Caco-2 (cell line): ENCODE data around the gene ADRA2A. TPM values are rescaled to one million over a fixed set of nuclear protein-coding genes. Genes with fewer than 3 reads are reported as not detected.

Experiments used
- BruUV-seq: library from RNA; stranded (reverse); fragments of 400-500 nt; replicated peaks from 2 replicates; lab custom pipeline; 2021; lab: Mats Ljungman, UMichigan
- CTCF ChIA-PET: fragments of 300-600 bp; sonication (Branson Sonifier 250); formaldehyde crosslinking; loops from one replicate; lab custom pipeline; 2022; ENCODE audit warnings: antibody characterized with exemption; lab: Charles Lee
- POLR2A ChIA-PET: fragments of 300-600 bp; sonication (Branson Sonifier 250); formaldehyde crosslinking; loops from one replicate; lab custom pipeline; 2022; ENCODE audit warnings: antibody characterized with exemption; lab: Charles Lee
- DNase-seq, 2 experiments: peaks; one replicate each; pipeline versions ENCODE4 v3.0.0 to v3.0.0-alpha.2; 2020 to 2022
- H3K27me3 ChIP-seq: replicated peaks from 2 replicates; pipeline ENCODE4 v1.6.0; 2011; ENCODE audit warnings: low read length; ENCODE audit not compliant: control insufficient read depth, insufficient read depth
- H3K36me3 ChIP-seq: 2 replicates; pipeline ENCODE4 v1.5.1; 2011; ENCODE audit warnings: low read length; ENCODE audit not compliant: control insufficient read depth, insufficient read depth
- H3K4me1 ChIP-seq: fragments of 250-450 bp; sonication (Bioruptor Pico); 2 replicates; pipeline ENCODE4 v1.5.1; 2020; ENCODE audit warnings: mild to moderate bottlenecking
- H3K4me3 ChIP-seq: 2 replicates; pipeline ENCODE4 v1.5.1; 2011; ENCODE audit warnings: low read depth, mild to moderate bottlenecking, control low read depth, low read length
- H3K9me3 ChIP-seq: fragments of 250-450 bp; sonication (Bioruptor Pico); 2 replicates; pipeline ENCODE4 v1.5.1; 2020; ENCODE audit warnings: mild to moderate bottlenecking, moderate library complexity
- H3K27ac Mint-ChIP-seq: one replicate; pipeline ENCODE4 v1.8.0; 2022; ENCODE audit warnings: mixed read lengths; ENCODE audit not compliant: unreplicated experiment
- H3K27me3 Mint-ChIP-seq: one replicate; pipeline ENCODE4 v1.8.0; 2022; ENCODE audit warnings: mixed read lengths; ENCODE audit not compliant: insufficient read depth, unreplicated experiment
- H3K36me3 Mint-ChIP-seq: one replicate; pipeline ENCODE4 v1.8.0; 2022; ENCODE audit warnings: mild to moderate bottlenecking, mixed read lengths; ENCODE audit not compliant: insufficient read depth, unreplicated experiment
- H3K4me1 Mint-ChIP-seq: one replicate; pipeline ENCODE4 v1.8.0; 2022; ENCODE audit warnings: low read depth, mixed read lengths; ENCODE audit not compliant: unreplicated experiment
- H3K4me3 Mint-ChIP-seq: one replicate; pipeline ENCODE4 v1.8.0; 2022; ENCODE audit warnings: mild to moderate bottlenecking, moderate library complexity, mixed read lengths; ENCODE audit not compliant: unreplicated experiment
- H3K9me3 Mint-ChIP-seq: one replicate; pipeline ENCODE4 v1.8.0; 2022; ENCODE audit warnings: mixed read lengths; ENCODE audit not compliant: unreplicated experiment
- CTCF ChIP-seq, 2 experiments: fragments of 200-600 bp in 1 of 2; IDR thresholded peaks; 1 replicate in 1 of 2; 2 replicates in 1 of 2; pipeline versions ENCODE4 v1.5.1 to v1.8.0; 2011 to 2022; ENCODE audit warnings: antibody characterized with exemption in 1 of 2, control low read depth in 1 of 2, inconsistent platforms in 1 of 2, low read depth in 1 of 2, low read length in 1 of 2, mild to moderate bottlenecking in 1 of 2, moderate library complexity in 1 of 2; ENCODE audit not compliant: insufficient read depth in 1 of 2, severe bottlenecking in 1 of 2, unreplicated experiment in 1 of 2
- intact Hi-C: fragments of 100-400 bp; cut with micrococcal nuclease; formaldehyde crosslinking; loops from one replicate; pipeline ENCODE4 v1.10.0; 2022; ENCODE audit not compliant: unreplicated experiment
- total RNA-seq: library from RNA; stranded (reverse); gene quantifications from 2 replicates; pipeline ENCODE4 v1.2.3, GENCODE V29; 2022

ADRA2A gene
- total RNA-seq, 1 experiment from 2014 or later, result 0.70 TPM

GRCh38 chr10:111109501-111110242 lies 32.8 kb downstream of the ADRA2A start:
- BruUV-seq, result no TSS peak

GRCh38 chr10:111110771-111111170 lies 33.9 kb downstream of the ADRA2A start:
- Histone ChIP-seq H3K36me3 (no peaks in the 10 kb centered on the region), H3K4me3 (no peak overlapping the region), H3K4me1 (no peaks in the 10 kb centered on the region), H3K9me3 (no peaks in the 10 kb centered on the region), H3K27me3 (no peaks in the 10 kb centered on the region; the same call in 1 of the 2 replicates)
- Mint-ChIP-seq H3K27me3 (peaks cover 11% of the 10 kb centered on the region), H3K9me3 (no peaks in the 10 kb centered on the region), H3K4me1 (no peaks in the 10 kb centered on the region), H3K4me3 (no peak overlapping the region), H3K36me3 (no peaks in the 10 kb centered on the region), H3K27ac (no peak overlapping the region)
- TF ChIP-seq CTCF (IDR thresholded peaks at IDR 0.05; ENCODE audit: insufficient read depth in 1 of 2, low read depth in 1 of 2, low read length in 1 of 2, severe bottlenecking in 1 of 2, unreplicated experiment in 1 of 2), result no peak
- no peak for DNase-seq
- BruUV-seq, result no TSS peak
- intact Hi-C loops, result no loop called here
- CTCF ChIA-PET, result no interaction called here
- POLR2A ChIA-PET, result no interaction called here

More at GRCh38 chr10:111109501-111110242, 32.8 kb downstream of the ADRA2A start:
- CTCF ChIA-PET, result no interaction called here
- no peaks in the 10 kb centered on the region for H3K4me1 ChIP-seq
- intact Hi-C loops, result no loop called here
- no peaks in the 10 kb centered on the region for H3K9me3 ChIP-seq
- H3K27me3 ChIP-seq, result no peaks in the 10 kb centered on the region
- DNase-seq, result no peak
- no peaks in the 10 kb centered on the region for H3K9me3 Mint-ChIP-seq
- H3K4me3 ChIP-seq, result no peak overlapping the region
- H3K36me3 Mint-ChIP-seq, result no peaks in the 10 kb centered on the region
- H3K36me3 ChIP-seq, result no peaks in the 10 kb centered on the region
- H3K4me3 Mint-ChIP-seq, result no peak overlapping the region
- peaks cover 18% of the 10 kb centered on the region for H3K27me3 Mint-ChIP-seq
- POLR2A ChIA-PET, result no interaction called here
- no peak overlapping the region for H3K27ac Mint-ChIP-seq
- H3K4me1 Mint-ChIP-seq, result no peaks in the 10 kb centered on the region
- TF ChIP-seq CTCF (IDR thresholded peaks at IDR 0.05; ENCODE audit: insufficient read depth in 1 of 2, low read depth in 1 of 2, low read length in 1 of 2, severe bottlenecking in 1 of 2, unreplicated experiment in 1 of 2), result no peak

GRCh38 chr10:111112333-111112732 lies 35.5 kb downstream of the ADRA2A start:
- Histone ChIP-seq H3K4me3 (no peak overlapping the region), H3K9me3 (no peaks in the 10 kb centered on the region), H3K4me1 (no peaks in the 10 kb centered on the region), H3K27me3 (no peaks in the 10 kb centered on the region; the same call in 1 of the 2 replicates), H3K36me3 (no peaks in the 10 kb centered on the region)
- no peaks in the 10 kb centered on the region for H3K4me1 Mint-ChIP-seq
- peaks cover 6% of the 10 kb centered on the region for H3K27me3 Mint-ChIP-seq
- no peak for TF ChIP-seq CTCF (IDR thresholded peaks at IDR 0.05; ENCODE audit: insufficient read depth in 1 of 2, low read depth in 1 of 2, low read length in 1 of 2, severe bottlenecking in 1 of 2, unreplicated experiment in 1 of 2)
- intact Hi-C loops, result no loop called here
- no peaks in the 10 kb centered on the region for H3K36me3 Mint-ChIP-seq
- BruUV-seq, result no TSS peak
- ChIA-PET POLR2A (interaction anchor here (0.6 kb wide), 1 partner anchor 647 kb away, joined by 3 read pairs; no protein-coding TSS in a partner anchor), CTCF (no interaction called here)
- H3K4me3 Mint-ChIP-seq, result no peak overlapping the region
- no peaks in the 10 kb centered on the region for H3K9me3 Mint-ChIP-seq
- DNase-seq, result no peak
- H3K27ac Mint-ChIP-seq, result no peak overlapping the region
